B cell (primary cell): ENCODE data around the gene HMG20B. TPM values are rescaled to one million over a fixed set of nuclear protein-coding genes. Genes with fewer than 3 reads are reported as not detected.

Experiments
- ATAC-seq: fragments of 200-7000 bp; cut with Tn5 transposase; one replicate; pipeline ENCODE4 v1.10.0; 2021; ENCODE audit warnings: low read depth, mild to moderate bottlenecking, moderate number of reproducible peaks, moderate library complexity
- CTCF ChIA-PET: fragments of 350-600 bp; sonication (Branson Sonifier 250); formaldehyde crosslinking; loops from one replicate; lab custom pipeline; 2021; ENCODE audit warnings: antibody characterized with exemption, inconsistent platforms; lab: Charles Lee
- POLR2A ChIA-PET: fragments of 350-600 bp; sonication (Branson Sonifier 250); formaldehyde crosslinking; loops from one replicate; lab custom pipeline; 2021; ENCODE audit warnings: antibody characterized with exemption; lab: Charles Lee
- DNase-seq: peaks from one replicate; pipeline ENCODE4 v3.0.0; 2013
- H2AFZ ChIP-seq: 2 replicates; pipeline ENCODE4 v1.6.1; 2012; ENCODE audit warnings: mild to moderate bottlenecking, low read depth, low read length; ENCODE audit not compliant: insufficient read depth, poor library complexity, severe bottlenecking
- H3K27ac ChIP-seq, 2 donors: 1 replicate in 1 of 2; 2 replicates in 1 of 2; pipeline ENCODE4 v1.5.1; 2012 to 2013; ENCODE audit warnings: low read length in 2 of 2, mild to moderate bottlenecking in 2 of 2, moderate library complexity in 1 of 2
- H3K27me3 ChIP-seq, 4 experiments: fragments of 200-600 bp in 1 of 4; sonication (generic) in 1 of 4; replicated peaks in 1 of 4; 1 replicate in 2 of 4; 2 replicates in 2 of 4; pipeline versions ENCODE4 v1.6.1 to v1.7.0; 2013 to 2016; ENCODE audit warnings: low read length in 3 of 4, mild to moderate bottlenecking in 2 of 4, mixed read lengths in 1 of 4, moderate library complexity in 1 of 4; ENCODE audit not compliant: insufficient read depth in 4 of 4, control insufficient read depth in 3 of 4; ENCODE audit errors: control extremely low read depth in 1 of 4
- H3K36me3 ChIP-seq, 2 experiments: replicated peaks in 1 of 2; 1 replicate in 1 of 2; 2 replicates in 1 of 2; pipeline versions ENCODE4 v1.6.1 to v1.7.1; 2013; ENCODE audit warnings: low read length in 1 of 2; ENCODE audit not compliant: insufficient read depth in 2 of 2, control insufficient read depth in 1 of 2; ENCODE audit errors: control extremely low read depth in 1 of 2, extremely low read depth in 1 of 2
- H3K4me1 ChIP-seq, 2 donors: fragments of 200-600 bp in 1 of 2; sonication (generic) in 1 of 2; 1 replicate in 1 of 2; 2 replicates in 1 of 2; pipeline versions ENCODE4 v1.5.1 to v1.6.1; 2013 to 2017; ENCODE audit warnings: low read length in 2 of 2; ENCODE audit not compliant: control insufficient read depth in 2 of 2, insufficient read depth in 2 of 2
- H3K4me2 ChIP-seq: replicated peaks from 2 replicates; pipeline ENCODE3; 2012; ENCODE audit warnings: mild to moderate bottlenecking, low read depth, low read length; ENCODE audit not compliant: poor library complexity, severe bottlenecking
- H3K4me3 ChIP-seq, 5 experiments: fragments of 200-600 bp in 1 of 5; sonication (generic) in 1 of 5; 1 replicate in 3 of 5; 2 replicates in 2 of 5; pipeline versions ENCODE4 v1.5.1 to v1.7.0; 2011 to 2016; ENCODE audit warnings: low read length in 4 of 5, mild to moderate bottlenecking in 4 of 5, low read depth in 2 of 5, control low read depth in 1 of 5, moderate library complexity in 1 of 5; ENCODE audit not compliant: insufficient read depth in 1 of 5; ENCODE audit errors: control extremely low read depth in 1 of 5, extremely low read depth in 1 of 5
- H3K79me2 ChIP-seq: fragments of 200-600 bp; sonication (generic); one replicate; pipeline ENCODE4 v1.6.0; 2016; ENCODE audit warnings: low read length; ENCODE audit not compliant: control insufficient read depth, insufficient read depth
- H3K9ac ChIP-seq: fragments of 200-600 bp; sonication (generic); 2 replicates; pipeline ENCODE4 v1.6.1; 2017; ENCODE audit warnings: mild to moderate bottlenecking, low read length, moderate library complexity
- H3K9me3 ChIP-seq, 3 donors: one replicate each; pipeline versions ENCODE4 v1.6.1 to v1.7.1; 2013; ENCODE audit warnings: low read length in 2 of 3; ENCODE audit not compliant: control insufficient read depth in 2 of 3, insufficient read depth in 1 of 3; ENCODE audit errors: control extremely low read depth in 1 of 3
- H4K20me1 ChIP-seq: 2 replicates; pipeline ENCODE4 v1.6.0; 2012; ENCODE audit warnings: mild to moderate bottlenecking, low read length; ENCODE audit not compliant: insufficient read depth, control insufficient read depth, poor library complexity, severe bottlenecking
- H3K27ac Mint-ChIP-seq: one replicate; pipeline ENCODE4 v1.8.0; 2021; ENCODE audit warnings: mixed read lengths
- H3K27me3 Mint-ChIP-seq: one replicate; pipeline ENCODE4 v1.8.0; 2021; ENCODE audit warnings: mixed read lengths
- H3K4me1 Mint-ChIP-seq: one replicate; pipeline ENCODE4 v1.8.0; 2021; ENCODE audit warnings: mixed read lengths
- H3K4me3 Mint-ChIP-seq: one replicate; pipeline ENCODE4 v1.8.0; 2021; ENCODE audit warnings: mixed read lengths
- H3K9me3 Mint-ChIP-seq: one replicate; pipeline ENCODE4 v1.8.0; 2022; ENCODE audit warnings: mixed read lengths; ENCODE audit not compliant: insufficient read depth
- CTCF ChIP-seq: fragments of 200-600 bp; IDR thresholded peaks from one replicate; pipeline ENCODE4 v1.8.0; 2022; ENCODE audit warnings: antibody characterized with exemption, mild to moderate bottlenecking
- EZH2 ChIP-seq: IDR thresholded peaks from 2 replicates; pipeline ENCODE4 v1.6.1; 2012; ENCODE audit warnings: borderline replicate concordance, low read depth, mild to moderate bottlenecking, moderate library complexity, low read length; ENCODE audit not compliant: insufficient read depth, poor library complexity, severe bottlenecking
- WGBS: methylation state at CpG from one replicate; pipeline ENCODE4 v1.1.5; 2013; ENCODE audit warnings: missing lambda C conversion rate; ENCODE audit not compliant: insufficient coverage; 5-methylcytosine and 5-hydroxymethylcytosine counted together
- intact Hi-C: fragments of 100-400 bp; cut with micrococcal nuclease; formaldehyde crosslinking; loops from one replicate; pipeline ENCODE4 v1.10.0; 2022
- polyA plus RNA-seq: library from polyadenylated mRNA; depleted of rRNA; stranded (reverse); fragments of >200 nt; gene quantifications from 2 replicates; pipeline ENCODE4 v1.2.3, GENCODE V29; 2012
- total RNA-seq, 2 donors: library from RNA; stranded (reverse); fragments of 120-200 nt in 1 of 2; gene quantifications; 1 replicate in 1 of 2; 2 replicates in 1 of 2; pipeline versions ENCODE4 v1.2.3 to v1.2.4, GENCODE V29; 2013 to 2022

HMG20B gene
- total and polyA plus RNA-seq, 2 donors (not counting 1 experiment from before 2014, with no cell fraction given): 41.7 to 59.0 TPM

GRCh38 chr19:3532154-3532786 is 40.5 kb upstream of the HMG20B start:
- H3K9me3 ChIP-seq: no peaks in the 10 kb centered on the region
- H3K27ac ChIP-seq: no peak overlapping the region
- H3K4me3 ChIP-seq: no peak overlapping the region
- 98% methylated on average over 33 of the region's 33 CpGs for WGBS
- Mint-ChIP-seq H3K27ac (no peak overlapping the region), H3K9me3 (no peaks in the 10 kb centered on the region), H3K4me3 (no peak overlapping the region), H3K27me3 (no peaks in the 10 kb centered on the region), H3K4me1 (no peaks in the 10 kb centered on the region)
- H3K9ac ChIP-seq: no peak overlapping the region
- H3K4me1 ChIP-seq: no peaks in the 10 kb centered on the region
- no peak overlapping the region for H3K4me2 ChIP-seq
- intact Hi-C loops: no loop called here
- ChIA-PET CTCF (no interaction called here), POLR2A (no interaction called here)
- H2AFZ ChIP-seq: no peak overlapping the region
- ATAC-seq (no peak), DNase-seq (no peak)
- TF ChIP-seq EZH2: no peak
- no peak for TF ChIP-seq CTCF
- H3K79me2 ChIP-seq: peaks cover 12% of the 10 kb centered on the region
- peaks cover 0 to 54% of the 10 kb centered on the region in 2 experiments for H3K36me3 ChIP-seq
- H4K20me1 ChIP-seq: peaks cover 30% of the 10 kb centered on the region
- H3K27me3 ChIP-seq: no peaks in the 10 kb centered on the region

DNA sequence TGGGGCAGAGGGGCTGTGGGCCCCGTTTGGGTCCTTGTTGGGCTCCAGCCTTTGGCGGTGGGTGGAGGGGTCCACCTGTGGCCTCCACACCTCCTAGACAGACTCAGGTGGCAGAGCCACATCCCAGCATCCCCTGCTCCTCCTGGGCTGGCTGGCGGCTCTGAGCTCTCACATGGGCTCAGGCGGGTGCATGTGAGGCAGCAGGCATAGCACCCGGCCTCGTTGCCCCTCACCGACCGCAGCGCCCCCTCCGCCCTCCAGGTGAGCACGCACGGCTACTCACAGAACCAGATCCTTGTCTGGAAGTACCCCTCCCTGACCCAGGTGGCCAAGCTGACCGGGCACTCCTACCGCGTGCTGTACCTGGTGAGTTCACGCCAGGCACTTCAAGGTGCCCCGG is 39.7 kb upstream of the HMG20B start:
- H3K27ac ChIP-seq: no peak overlapping the region
- ATAC-seq: no peak
- H3K9me3 ChIP-seq: no peaks in the 10 kb centered on the region
- H3K4me3 ChIP-seq: no peak overlapping the region
- CTCF ChIA-PET: no interaction called here
- 94% methylated on average over 17 of the region's 17 CpGs for whole genome bisulfite sequencing
- no peak overlapping the region for H3K9ac ChIP-seq
- H3K36me3 ChIP-seq: peaks cover 0 to 48% of the 10 kb centered on the region in 2 experiments
- H3K27me3 Mint-ChIP-seq: no peaks in the 10 kb centered on the region
- no peaks in the 10 kb centered on the region for H3K27me3 ChIP-seq
- H3K4me3 Mint-ChIP-seq: no peak overlapping the region
- POLR2A ChIA-PET: no interaction called here
- intact Hi-C loops: no loop called here
- H2AFZ ChIP-seq: no peak overlapping the region
- H4K20me1 ChIP-seq: peaks cover 28% of the 10 kb centered on the region
- no peaks in the 10 kb centered on the region for H3K4me1 Mint-ChIP-seq
- no peak overlapping the region for H3K27ac Mint-ChIP-seq
- H3K9me3 Mint-ChIP-seq: no peaks in the 10 kb centered on the region
- H3K4me1 ChIP-seq: no peaks in the 10 kb centered on the region
- H3K4me2 ChIP-seq: no peak overlapping the region
- no peak for DNase-seq
- H3K79me2 ChIP-seq: peaks cover 12% of the 10 kb centered on the region
- TF ChIP-seq EZH2: no peak
- no peak for TF ChIP-seq CTCF
